Smooth muscle cell of the brain vasculature (primary cell): ENCODE data around the gene CACNA1D.

ENCODE experiments used
- DNase-seq: peaks from one replicate; pipeline ENCODE4 v3.0.0-alpha.2; 2012; ENCODE audit warnings: low read depth, low spot score

The CACNA1D gene

GRCh38 chr3:53711387-53711786 is 217.0 kb downstream of the CACNA1D start:
- no peak for DNase-seq

GRCh38 chr3:53712817-53713388 is 218.5 kb downstream of the CACNA1D start:
- no peak for DNase-seq

GRCh38 chr3:53713626-53714025 is 219.2 kb downstream of the CACNA1D start:
- no peak for DNase-seq

- no peak for DNase-seq
Observed at GRCh38 chr3:53715815-53716483, 221.5 kb downstream of the CACNA1D start.

- no peak for DNase-seq
Observed at GRCh38 chr3:53716998-53717397, 222.6 kb downstream of the CACNA1D start.

GRCh38 chr3:53718462-53718861 is 224.1 kb downstream of the CACNA1D start:
- DNase-seq: no peak

- no peak for DNase-seq
Observed at GRCh38 chr3:53719796-53720195, 225.4 kb downstream of the CACNA1D start.

GRCh38 chr3:53721187-53722119 is 227.0 kb downstream of the CACNA1D start:
- DNase-seq: no peak

- no peak for DNase-seq
Observed at GRCh38 chr3:53724566-53724965, 230.2 kb downstream of the CACNA1D start.

GRCh38 chr3:53725387-53725995 is 231.1 kb downstream of the CACNA1D start:
- DNase-seq: no peak

GRCh38 chr3:53726643-53727042 is 232.2 kb downstream of the CACNA1D start:
- no peak for DNase-seq

- DNase-seq: no peak
Observed at GRCh38 chr3:53728606-53729005, 234.2 kb downstream of the CACNA1D start.

GRCh38 chr3:53729159-53729558 is 234.7 kb downstream of the CACNA1D start:
- no peak for DNase-seq

- DNase-seq: no peak
Observed at GRCh38 chr3:53729618-53730017, 235.2 kb downstream of the CACNA1D start.

GRCh38 chr3:53730576-53730975 is 236.2 kb downstream of the CACNA1D start:
- no peak for DNase-seq

GRCh38 chr3:53731934-53732624 is 237.7 kb downstream of the CACNA1D start:
- DNase-seq: no peak

- DNase-seq: no peak
Observed at GRCh38 chr3:53733446-53733845, 239.0 kb downstream of the CACNA1D start.

- no peak for DNase-seq
Observed at GRCh38 chr3:53739966-53740365, 245.6 kb downstream of the CACNA1D start.

- DNase-seq: peak; percentile 15
Observed at GRCh38 chr3:53740956-53741355, 246.5 kb downstream of the CACNA1D start.

GRCh38 chr3:53744351-53744750 is 249.9 kb downstream of the CACNA1D start:
- no peak for DNase-seq

GRCh38 chr3:53747559-53747958 is 253.1 kb downstream of the CACNA1D start:
- DNase-seq: no peak
